Transverse colon (tissue), 4 donors: ENCODE results near the gene MATK.

Source experiments
- CTCF ChIP-seq, 5 experiments: fragments of 200-600 bp in 3 of 5; fragments of 450-650 bp in 2 of 5; sonication (generic) in 3 of 5; IDR thresholded peaks; 1 replicate in 2 of 5; 2 replicates in 3 of 5; pipeline ENCODE4 v1.5.1; 2016 to 2017; ENCODE audit warnings: antibody characterized with exemption in 5 of 5, inconsistent platforms in 3 of 5, mild to moderate bottlenecking in 2 of 5, moderate library complexity in 1 of 5
- EP300 ChIP-seq: sonication (generic); formaldehyde crosslinking; IDR thresholded peaks from one replicate; pipeline ENCODE4 v1.6.1; 2017; ENCODE audit warnings: antibody characterized with exemption, low read depth
- POLR2A ChIP-seq: fragments of 450-650 bp; IDR thresholded peaks from one replicate; pipeline ENCODE4 v1.6.1; 2016; ENCODE audit warnings: antibody characterized with exemption, mild to moderate bottlenecking, moderate library complexity
- POLR2AphosphoS5 ChIP-seq, 3 donors: sonication (generic); formaldehyde crosslinking; IDR thresholded peaks; one replicate each; pipeline ENCODE4 v1.6.1; 2016; ENCODE audit warnings: antibody characterized with exemption in 3 of 3

- TF ChIP-seq CTCF (IDR thresholded peaks at IDR 0.05) (no peak), POLR2AphosphoS5 (IDR thresholded peaks at IDR 0.05) (no peak), POLR2A (no peak), EP300 (no peak)
Observed at GRCh38 chr19:3807574-3808354, 21.6 kb upstream of the MATK start.
